H1 (cell line): ENCODE data around the gene GRK7.

Experiments
- CTCF ChIP-seq, 3 experiments: IDR thresholded peaks; 1 replicate in 2 of 3; 2 replicates in 1 of 3; pipeline versions ENCODE4 v1.5.1 to v1.6.1; 2011; ENCODE audit warnings: low read length in 3 of 3, mild to moderate bottlenecking in 3 of 3, inconsistent platforms in 2 of 3, low read depth in 1 of 3, moderate library complexity in 1 of 3; ENCODE audit not compliant: insufficient read depth in 1 of 3; ENCODE audit errors: control extremely low read depth in 1 of 3
- EP300 ChIP-seq, 2 experiments: IDR thresholded peaks; 1 replicate in 1 of 2; 2 replicates in 1 of 2; pipeline ENCODE4 v1.6.1; 2011 to 2012; ENCODE audit warnings: low read depth in 2 of 2, low read length in 2 of 2, mild to moderate bottlenecking in 2 of 2, borderline replicate concordance in 1 of 2, inconsistent platforms in 1 of 2, moderate library complexity in 1 of 2
- MAFK ChIP-seq: IDR thresholded peaks from 2 replicates; pipeline ENCODE4 v1.6.1; 2012; ENCODE audit warnings: low read depth, mild to moderate bottlenecking, improper control_type of control experiment, low read length
- MAX ChIP-seq: IDR thresholded peaks from 2 replicates; pipeline ENCODE4 v1.6.1; 2012; ENCODE audit warnings: inconsistent platforms
- POLR2A ChIP-seq, 2 experiments: IDR thresholded peaks; 1 replicate in 1 of 2; 2 replicates in 1 of 2; pipeline ENCODE4 v1.6.1; 2011; ENCODE audit warnings: low read depth in 2 of 2, low read length in 2 of 2, mild to moderate bottlenecking in 2 of 2; ENCODE audit errors: control extremely low read depth in 1 of 2
- POLR2AphosphoS5 ChIP-seq: IDR thresholded peaks from 2 replicates; pipeline ENCODE4 v1.6.1; 2011; ENCODE audit warnings: low read depth, low read length
- POU5F1 ChIP-seq: IDR thresholded peaks from 2 replicates; pipeline ENCODE4 v1.6.1; 2011; ENCODE audit warnings: low read depth, mild to moderate bottlenecking, low read length, moderate library complexity
- RBBP5 ChIP-seq: IDR thresholded peaks from 2 replicates; pipeline ENCODE4 v1.7.1; 2012; ENCODE audit warnings: low read depth, mild to moderate bottlenecking, inconsistent platforms, low read length, moderate library complexity, borderline replicate concordance
- RFX5 ChIP-seq: IDR thresholded peaks from 2 replicates; pipeline ENCODE4 v1.6.1; 2011; ENCODE audit warnings: low read depth, low read length, improper control_type of control experiment, borderline replicate concordance

GRCh38 chr3:141738022-141738890 lies 25.0 kb upstream of the GRK7 start, which contains the start of gene RNF7:
- TF ChIP-seq MAX (0 out of 2 replicates have a peak, but pooled peaks have one; percentile 58), CTCF (IDR thresholded peaks at IDR 0.05; ENCODE audit: control extremely low read depth in 1 of 3, insufficient read depth in 1 of 3, low read depth in 1 of 3, low read length in 3 of 3) (peak; percentile 80 to 90 (median 85)), RBBP5 (peak; percentile 83), POLR2A (IDR thresholded peaks at IDR 0.05; ENCODE audit: control extremely low read depth in 1 of 2, low read depth in 2 of 2, low read length in 2 of 2) (peak; percentile 77 to 80), POLR2AphosphoS5 (peak; percentile 80; the same call in 1 of the 2 replicates), EP300 (IDR thresholded peaks at IDR 0.05; ENCODE audit: borderline replicate concordance in 1 of 2, low read depth in 2 of 2, low read length in 2 of 2) (0 out of 3 replicates have a peak, but pooled peaks of 1 of the 2 experiments have one; percentile 55), MAFK (no peak), RFX5 (no peak; the same call in 1 of the 2 replicates), POU5F1 (no peak)
